ENCODE measurements around the gene SLC12A3.

Gene SLC12A3

GRCh38 chr16:56836410-56837230 lies 28.4 kb upstream of the SLC12A3 start:
- H3K4me3 ChIP-seq (ENCODE audit: control insufficient read depth, low read depth, low read length) = no peak overlapping the region
- DNase-seq (ENCODE audit: low read depth) = no peak
- no peak for TF ChIP-seq CTCF (conservative IDR thresholded peaks at IDR 0.05; ENCODE audit: control insufficient read depth, insufficient read depth, low read depth, low read length)

- DNase-seq (ENCODE audit: low read depth) = no peak
- no peak for TF ChIP-seq CTCF (conservative IDR thresholded peaks at IDR 0.05; ENCODE audit: control insufficient read depth, insufficient read depth, low read depth, low read length)
- H3K4me3 ChIP-seq (ENCODE audit: control insufficient read depth, low read depth, low read length) = no peak overlapping the region
Observed at GRCh38 chr16:56838622-56839337, 26.2 kb upstream of the SLC12A3 start.

- no peak for TF ChIP-seq CTCF (conservative IDR thresholded peaks at IDR 0.05; ENCODE audit: control insufficient read depth, insufficient read depth, low read depth, low read length)
- H3K4me3 ChIP-seq (ENCODE audit: control insufficient read depth, low read depth, low read length) = no peak overlapping the region
Observed at GRCh38 chr16:56841233-56841632, 23.8 kb upstream of the SLC12A3 start.

GRCh38 chr16:56841659-56842058 lies 23.3 kb upstream of the SLC12A3 start:
- DNase-seq (ENCODE audit: low read depth) = peak; percentile 14
- H3K4me3 ChIP-seq (ENCODE audit: control insufficient read depth, low read depth, low read length) = no peak overlapping the region
- no peak for TF ChIP-seq CTCF (conservative IDR thresholded peaks at IDR 0.05; ENCODE audit: control insufficient read depth, insufficient read depth, low read depth, low read length)

More at GRCh38 chr16:56841233-56841632, 23.8 kb upstream of the SLC12A3 start:
- peak; percentile 83 for DNase-seq (ENCODE audit: low read depth)

GRCh38 chr16:56842133-56842532 lies 22.9 kb upstream of the SLC12A3 start:
- TF ChIP-seq CTCF (conservative IDR thresholded peaks at IDR 0.05; ENCODE audit: control insufficient read depth, insufficient read depth, low read depth, low read length) = no peak
- no peak overlapping the region for H3K4me3 ChIP-seq (ENCODE audit: control insufficient read depth, low read depth, low read length)
- DNase-seq (ENCODE audit: low read depth) = no peak

- H3K4me3 ChIP-seq (ENCODE audit: control insufficient read depth, low read depth, low read length) = no peak overlapping the region
- no peak for DNase-seq (ENCODE audit: low read depth)
- TF ChIP-seq CTCF (conservative IDR thresholded peaks at IDR 0.05; ENCODE audit: control insufficient read depth, insufficient read depth, low read depth, low read length) = no peak
Observed at GRCh38 chr16:56844056-56844455, 21.0 kb upstream of the SLC12A3 start.

All from fibroblast of mammary gland (primary cell).